BLaER1 treated with 17β-estradiol and CSF1 and Interleukin-3, amounts not matched to agents 10 nM and 100 nM (cell line): ENCODE data around the gene CAMK4.

Experiments used
- H3K27ac ChIP-seq, 11 experiments: shearing (Covaris generic); formaldehyde crosslinking; 2 replicates each; pipeline ENCODE4 v1.8.1; 2022
- H3K27me3 ChIP-seq, 11 experiments: shearing (Covaris generic); formaldehyde crosslinking; 2 replicates each; pipeline ENCODE4 v1.8.1; 2022
- H3K36me3 ChIP-seq, 11 experiments: shearing (Covaris generic); formaldehyde crosslinking; 2 replicates each; pipeline ENCODE4 v1.8.1; 2022
- H3K4me1 ChIP-seq, 10 experiments: shearing (Covaris generic); formaldehyde crosslinking; 2 replicates each; pipeline ENCODE4 v1.8.1; 2022
- H3K4me2 ChIP-seq, 11 experiments: shearing (Covaris generic); formaldehyde crosslinking; 2 replicates each; pipeline ENCODE4 v1.8.1; 2022
- H3K4me3 ChIP-seq, 10 experiments: shearing (Covaris generic); formaldehyde crosslinking; 2 replicates each; pipeline ENCODE4 v1.8.1; 2022
- H3K9ac ChIP-seq, 11 experiments: shearing (Covaris generic); formaldehyde crosslinking; 2 replicates each; pipeline ENCODE4 v1.8.1; 2022
- H3K9me3 ChIP-seq, 11 experiments: shearing (Covaris generic); formaldehyde crosslinking; replicated peaks in 1 of 11; 2 replicates each; pipeline ENCODE4 v1.8.1; 2022
- H4K20me1 ChIP-seq, 11 experiments: shearing (Covaris generic); formaldehyde crosslinking; 2 replicates each; pipeline ENCODE4 v1.8.1; 2022
- Cebpa-rat ChIP-seq, 11 experiments: shearing (Covaris generic); IDR thresholded peaks; 2 replicates each; pipeline ENCODE4 v1.8.1; 2022

The CAMK4 gene

GRCh38 chr5:111375645-111376044 is 151.5 kb downstream of the CAMK4 start:
- no peaks in the 10 kb centered on the region for H3K27me3 ChIP-seq
- no peaks in the 10 kb centered on the region for H3K4me1 ChIP-seq
- H3K9ac ChIP-seq: no peak overlapping the region
- no peaks in the 10 kb centered on the region for H4K20me1 ChIP-seq
- H3K4me2 ChIP-seq: no peak overlapping the region
- H3K36me3 ChIP-seq: no peaks in the 10 kb centered on the region
- H3K27ac ChIP-seq: no peak overlapping the region
- TF ChIP-seq Cebpa-rat (IDR thresholded peaks at IDR 0.05): no peak
- H3K4me3 ChIP-seq: no peak overlapping the region
- no peaks in the 10 kb centered on the region for H3K9me3 ChIP-seq

GRCh38 chr5:111377306-111377705 is 153.1 kb downstream of the CAMK4 start:
- no peak for TF ChIP-seq Cebpa-rat (IDR thresholded peaks at IDR 0.05)

GRCh38 chr5:111379391-111379816 is 155.2 kb downstream of the CAMK4 start:
- Histone ChIP-seq H3K36me3 (no peaks in the 10 kb centered on the region), H3K9me3 (no peaks in the 10 kb centered on the region)

More at GRCh38 chr5:111377306-111377705, 153.1 kb downstream of the CAMK4 start:
- Histone ChIP-seq H3K4me3 (no peak overlapping the region), H3K9me3 (no peaks in the 10 kb centered on the region), H4K20me1 (no peaks in the 10 kb centered on the region), H3K4me1 (no peaks in the 10 kb centered on the region), H3K27ac (no peak overlapping the region), H3K36me3 (no peaks in the 10 kb centered on the region), H3K9ac (no peak overlapping the region), H3K27me3 (no peaks in the 10 kb centered on the region), H3K4me2 (no peak overlapping the region)

GRCh38 chr5:111383288-111383970 is 159.2 kb downstream of the CAMK4 start:
- no peak for TF ChIP-seq Cebpa-rat (IDR thresholded peaks at IDR 0.05)
- H3K27ac ChIP-seq: no peak overlapping the region

More at GRCh38 chr5:111379391-111379816, 155.2 kb downstream of the CAMK4 start:
- no peaks in the 10 kb centered on the region for H4K20me1 ChIP-seq
- H3K9ac ChIP-seq: no peak overlapping the region
- H3K27ac ChIP-seq: no peak overlapping the region
- no peaks in the 10 kb centered on the region for H3K27me3 ChIP-seq
- TF ChIP-seq Cebpa-rat (IDR thresholded peaks at IDR 0.05): no peak
- H3K4me2 ChIP-seq: no peak overlapping the region
- no peaks in the 10 kb centered on the region for H3K4me1 ChIP-seq
- no peak overlapping the region for H3K4me3 ChIP-seq

GRCh38 chr5:111384220-111384619 is 160.0 kb downstream of the CAMK4 start:
- H4K20me1 ChIP-seq: no peaks in the 10 kb centered on the region
- no peak overlapping the region for H3K27ac ChIP-seq
- no peaks in the 10 kb centered on the region for H3K4me1 ChIP-seq
- no peaks in the 10 kb centered on the region for H3K27me3 ChIP-seq
- no peak overlapping the region for H3K4me2 ChIP-seq
- H3K4me3 ChIP-seq: no peak overlapping the region
- no peak overlapping the region for H3K9ac ChIP-seq
- no peaks in the 10 kb centered on the region for H3K36me3 ChIP-seq
- no peaks in the 10 kb centered on the region for H3K9me3 ChIP-seq
- TF ChIP-seq Cebpa-rat (IDR thresholded peaks at IDR 0.05): no peak

More at GRCh38 chr5:111383288-111383970, 159.2 kb downstream of the CAMK4 start:
- no peak overlapping the region for H3K4me3 ChIP-seq
- no peaks in the 10 kb centered on the region for H3K4me1 ChIP-seq
- H3K36me3 ChIP-seq: no peaks in the 10 kb centered on the region
- no peaks in the 10 kb centered on the region for H3K27me3 ChIP-seq
- H4K20me1 ChIP-seq: no peaks in the 10 kb centered on the region
- no peak overlapping the region for H3K9ac ChIP-seq
- no peak overlapping the region for H3K4me2 ChIP-seq
- H3K9me3 ChIP-seq: no peaks in the 10 kb centered on the region

GRCh38 chr5:111385051-111385450 is 160.9 kb downstream of the CAMK4 start:
- TF ChIP-seq Cebpa-rat (IDR thresholded peaks at IDR 0.05): no peak
- H3K4me1 ChIP-seq: no peaks in the 10 kb centered on the region
- no peak overlapping the region for H3K4me2 ChIP-seq
- H3K9ac ChIP-seq: no peak overlapping the region
- no peaks in the 10 kb centered on the region for H3K9me3 ChIP-seq
- no peak overlapping the region for H3K4me3 ChIP-seq
- H4K20me1 ChIP-seq: no peaks in the 10 kb centered on the region
- no peak overlapping the region for H3K27ac ChIP-seq
- no peaks in the 10 kb centered on the region for H3K36me3 ChIP-seq
- no peaks in the 10 kb centered on the region for H3K27me3 ChIP-seq

- H3K4me2 ChIP-seq: no peak overlapping the region
- no peak overlapping the region for H3K9ac ChIP-seq
- H3K9me3 ChIP-seq: no peaks in the 10 kb centered on the region
- TF ChIP-seq Cebpa-rat (IDR thresholded peaks at IDR 0.05): no peak
- no peaks in the 10 kb centered on the region for H3K36me3 ChIP-seq
- H3K27me3 ChIP-seq: no peaks in the 10 kb centered on the region
- H4K20me1 ChIP-seq: no peaks in the 10 kb centered on the region
- no peak overlapping the region for H3K4me3 ChIP-seq
- no peaks in the 10 kb centered on the region for H3K4me1 ChIP-seq
- H3K27ac ChIP-seq: no peak overlapping the region
These were observed 162.0 kb downstream of the CAMK4 start for GRCh38 chr5:111385970-111386831.

GRCh38 chr5:111386832-111387162 is 162.6 kb downstream of the CAMK4 start:
- Histone ChIP-seq H3K27ac (no peak overlapping the region), H3K9ac (no peak overlapping the region), H3K4me3 (no peak overlapping the region), H3K4me2 (no peak overlapping the region), H3K27me3 (no peaks in the 10 kb centered on the region), H3K9me3 (no peaks in the 10 kb centered on the region), H3K4me1 (no peaks in the 10 kb centered on the region), H4K20me1 (no peaks in the 10 kb centered on the region), H3K36me3 (no peaks in the 10 kb centered on the region)
- TF ChIP-seq Cebpa-rat (IDR thresholded peaks at IDR 0.05): no peak

GRCh38 chr5:111387361-111387760 is 163.2 kb downstream of the CAMK4 start:
- Histone ChIP-seq H3K4me2 (no peak overlapping the region), H4K20me1 (no peaks in the 10 kb centered on the region), H3K36me3 (no peaks in the 10 kb centered on the region), H3K4me3 (no peak overlapping the region), H3K9ac (no peak overlapping the region), H3K27ac (no peak overlapping the region), H3K9me3 (no peaks in the 10 kb centered on the region), H3K27me3 (no peaks in the 10 kb centered on the region), H3K4me1 (no peaks in the 10 kb centered on the region)
- no peak for TF ChIP-seq Cebpa-rat (IDR thresholded peaks at IDR 0.05)
